GM12801 (cell line): ENCODE data around the gene NSUN6.

Experiments
- CTCF ChIP-seq: IDR thresholded peaks from one replicate; pipeline ENCODE4 v1.5.1; 2011; ENCODE audit warnings: control low read depth; ENCODE audit not compliant: insufficient read length; ENCODE audit errors: extremely low read depth

NSUN6 gene

GRCh38 chr10:18594574-18595156 lies 56.7 kb downstream of the NSUN6 start:
- no peak for TF ChIP-seq CTCF

- TF ChIP-seq CTCF, result no peak
Observed at GRCh38 chr10:18583575-18584270, 67.7 kb downstream of the NSUN6 start.

GRCh38 chr10:18582803-18583202 lies 68.6 kb downstream of the NSUN6 start:
- no peak for TF ChIP-seq CTCF

GRCh38 chr10:18577823-18578685 lies 73.3 kb downstream of the NSUN6 start:
- no peak for TF ChIP-seq CTCF

- no peak for TF ChIP-seq CTCF
Observed at GRCh38 chr10:18576586-18576985, 74.8 kb downstream of the NSUN6 start.

- TF ChIP-seq CTCF, result no peak
Observed at GRCh38 chr10:18572959-18573561, 78.3 kb downstream of the NSUN6 start.

- no peak for TF ChIP-seq CTCF
Observed at GRCh38 chr10:18571780-18572179, 79.6 kb downstream of the NSUN6 start.
